GM23338 (cell line): Measurements from ENCODE around the gene DOCK10. TPM values are rescaled to one million over a fixed set of nuclear protein-coding genes. Genes with fewer than 3 reads are reported as not detected.

Source experiments
- ATAC-seq: fragments of 200-7000 bp; cut with Tn5 transposase; 3 replicates; pipeline ENCODE4 v1.9.1; 2020
- DNase-seq: peaks from one replicate; pipeline ENCODE4 v3.0.0-alpha.2; 2015; ENCODE audit warnings: low spot score
- H2AFZ ChIP-seq: fragments of 200-600 bp; sonication (generic); 2 replicates; pipeline ENCODE4 v1.8.0; 2016; ENCODE audit warnings: antibody characterized with exemption, mild to moderate bottlenecking, moderate library complexity
- H3F3A ChIP-seq: fragments of 200-600 bp; sonication (generic); replicated peaks from 2 replicates; pipeline ENCODE4 v1.8.0; 2017; ENCODE audit warnings: antibody characterized with exemption, mixed run types, low read depth
- H3K27ac ChIP-seq: fragments of 200-600 bp; sonication (generic); 2 replicates; pipeline ENCODE4 v1.6.1; 2016; ENCODE audit warnings: low read depth
- H3K27me3 ChIP-seq: fragments of 200-600 bp; sonication (generic); 2 replicates; pipeline ENCODE4 v1.8.0; 2016; ENCODE audit warnings: mild to moderate bottlenecking, mixed run types, moderate library complexity; ENCODE audit not compliant: insufficient read depth
- H3K36me3 ChIP-seq: fragments of 200-600 bp; sonication (generic); 2 replicates; pipeline ENCODE4 v1.8.0; 2016; ENCODE audit warnings: mild to moderate bottlenecking; ENCODE audit not compliant: insufficient read depth
- H3K4me1 ChIP-seq: fragments of 200-600 bp; sonication (generic); 2 replicates; pipeline ENCODE4 v1.8.0; 2016; ENCODE audit warnings: mild to moderate bottlenecking, moderate library complexity; ENCODE audit not compliant: insufficient read depth
- H3K4me2 ChIP-seq: fragments of 200-600 bp; sonication (generic); 2 replicates; pipeline ENCODE4 v1.7.1; 2017; ENCODE audit warnings: mixed run types
- H3K4me3 ChIP-seq: fragments of 200-600 bp; sonication (generic); 2 replicates; pipeline ENCODE4 v1.6.1; 2016; ENCODE audit warnings: mixed run types
- H3K79me2 ChIP-seq: fragments of 200-600 bp; sonication (generic); replicated peaks from 2 replicates; pipeline ENCODE4 v1.8.0; 2017; ENCODE audit warnings: mild to moderate bottlenecking; ENCODE audit not compliant: insufficient read depth
- H3K9me2 ChIP-seq: fragments of 200-600 bp; sonication (generic); 2 replicates; pipeline ENCODE4 v1.8.0; 2017; ENCODE audit not compliant: insufficient read depth
- H4K20me1 ChIP-seq: fragments of 200-600 bp; sonication (generic); replicated peaks from 2 replicates; pipeline ENCODE4 v1.8.0; 2017; ENCODE audit warnings: mild to moderate bottlenecking; ENCODE audit not compliant: insufficient read depth
- H3K27ac Mint-ChIP-seq: 2 replicates; pipeline ENCODE4 v1.8.0; 2020; ENCODE audit warnings: inconsistent platforms, mild to moderate bottlenecking, moderate library complexity, mixed read lengths
- H3K27me3 Mint-ChIP-seq: 3 replicates; pipeline ENCODE4 v1.8.0; 2022; ENCODE audit warnings: low read depth, mild to moderate bottlenecking, moderate library complexity, mixed read lengths, inconsistent platforms; ENCODE audit not compliant: insufficient read depth, poor library complexity
- H3K36me3 Mint-ChIP-seq: 3 replicates; pipeline ENCODE4 v1.8.0; 2021; ENCODE audit warnings: low read depth, mild to moderate bottlenecking, inconsistent platforms, moderate library complexity, mixed read lengths
- H3K4me1 Mint-ChIP-seq: 3 replicates; pipeline ENCODE4 v1.8.0; 2020; ENCODE audit warnings: mild to moderate bottlenecking, inconsistent platforms, mixed read lengths
- H3K4me3 Mint-ChIP-seq: 3 replicates; pipeline ENCODE4 v1.8.0; 2021; ENCODE audit warnings: moderate library complexity, mild to moderate bottlenecking, inconsistent platforms, mixed read lengths
- H3K9me3 Mint-ChIP-seq: 3 replicates; pipeline ENCODE4 v1.8.0; 2020; ENCODE audit warnings: moderate library complexity, mild to moderate bottlenecking, inconsistent platforms, mixed read lengths
- CREB1 ChIP-seq: fragments of 250-450 bp; sonication (Bioruptor Pico); IDR thresholded peaks from 2 replicates; pipeline ENCODE4 v1.5.0; 2020; ENCODE audit warnings: low read depth, mild to moderate bottlenecking, moderate library complexity
- EZH2 ChIP-seq: fragments of 200-600 bp; sonication (generic); IDR thresholded peaks from one replicate; pipeline ENCODE4 v1.8.0; 2017; ENCODE audit warnings: antibody characterized with exemption, mild to moderate bottlenecking, low read depth; ENCODE audit not compliant: unreplicated experiment
- EZH2phosphoT487 ChIP-seq: fragments of 200-600 bp; sonication (generic); IDR thresholded peaks from one replicate; pipeline ENCODE4 v1.8.1; 2018; ENCODE audit warnings: antibody characterized with exemption; ENCODE audit not compliant: unreplicated experiment
- JUNB ChIP-seq: IDR thresholded peaks from one replicate; pipeline ENCODE4 v1.6.1; 2016; ENCODE audit warnings: antibody characterized with exemption; ENCODE audit not compliant: unreplicated experiment
- POLR2AphosphoS5 ChIP-seq: IDR thresholded peaks from 2 replicates; pipeline ENCODE4 v1.6.1; 2016; ENCODE audit warnings: antibody characterized with exemption, low read depth
- STAT1 ChIP-seq: IDR thresholded peaks from one replicate; pipeline ENCODE4 v1.6.1; 2016; ENCODE audit warnings: antibody characterized with exemption; ENCODE audit not compliant: unreplicated experiment
- ZNF114 ChIP-seq: fragments of 250-450 bp; sonication (Bioruptor Pico); IDR thresholded peaks from 2 replicates; pipeline ENCODE4 v1.5.0; 2020; ENCODE audit warnings: mild to moderate bottlenecking, moderate library complexity
- ZNF462 ChIP-seq: fragments of 250-450 bp; sonication (Bioruptor Pico); IDR thresholded peaks from 2 replicates; pipeline ENCODE4 v1.5.0; 2020; ENCODE audit warnings: mild to moderate bottlenecking, moderate library complexity
- polyA plus RNA-seq: library from polyadenylated mRNA; unstranded; fragments of >200 nt; fragmentation: Nextera tagmentation; extraction: Ambion mirVana; gene quantifications from 2 replicates; pipeline ENCODE4 v1.2.1, GENCODE V29; 2016
- total RNA-seq: library from RNA; depleted of rRNA; stranded (reverse); fragments of >200 nt; shearing (Covaris generic); gene quantifications from 2 replicates; pipeline ENCODE4 v1.2.3, GENCODE V29; 2014
- TF ChIP-seq, protein P1 (sequence below), 2 experiments: fragments of 200-600 bp in 1 of 2; sonication (generic) in 1 of 2; conservative IDR thresholded peaks; 2 replicates each; pipeline versions ENCODE4 v1.5.1 to v1.6.1; 2016 to 2017; ENCODE audit warnings: antibody characterized with exemption in 2 of 2, low read depth in 2 of 2, mild to moderate bottlenecking in 2 of 2, moderate library complexity in 1 of 2

DOCK10 gene
- total and polyA plus RNA-seq, 2 experiments from 2014 or later, result 1.0 to 1.7 TPM

DNA sequence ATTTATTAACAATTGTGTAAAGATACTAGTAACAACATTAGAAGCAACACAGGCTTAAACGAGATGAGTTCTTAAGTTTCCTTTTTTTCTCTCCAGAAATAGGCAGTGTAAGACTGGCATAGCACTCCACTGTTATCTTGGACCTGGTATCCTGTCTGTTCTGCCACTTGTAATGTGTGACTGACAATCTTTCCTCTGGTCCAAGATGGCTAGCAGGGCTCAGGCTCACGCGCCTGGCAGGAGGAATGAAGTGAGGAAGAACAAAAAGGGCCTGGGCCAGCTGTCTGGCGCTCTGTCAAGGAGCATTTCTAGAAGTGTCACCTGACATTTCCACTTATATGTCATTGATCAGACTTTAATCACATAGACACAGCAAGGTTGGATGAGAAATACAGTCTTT lies 294.5 kb downstream of the DOCK10 start (continued):
- TF ChIP-seq, protein P1, sequence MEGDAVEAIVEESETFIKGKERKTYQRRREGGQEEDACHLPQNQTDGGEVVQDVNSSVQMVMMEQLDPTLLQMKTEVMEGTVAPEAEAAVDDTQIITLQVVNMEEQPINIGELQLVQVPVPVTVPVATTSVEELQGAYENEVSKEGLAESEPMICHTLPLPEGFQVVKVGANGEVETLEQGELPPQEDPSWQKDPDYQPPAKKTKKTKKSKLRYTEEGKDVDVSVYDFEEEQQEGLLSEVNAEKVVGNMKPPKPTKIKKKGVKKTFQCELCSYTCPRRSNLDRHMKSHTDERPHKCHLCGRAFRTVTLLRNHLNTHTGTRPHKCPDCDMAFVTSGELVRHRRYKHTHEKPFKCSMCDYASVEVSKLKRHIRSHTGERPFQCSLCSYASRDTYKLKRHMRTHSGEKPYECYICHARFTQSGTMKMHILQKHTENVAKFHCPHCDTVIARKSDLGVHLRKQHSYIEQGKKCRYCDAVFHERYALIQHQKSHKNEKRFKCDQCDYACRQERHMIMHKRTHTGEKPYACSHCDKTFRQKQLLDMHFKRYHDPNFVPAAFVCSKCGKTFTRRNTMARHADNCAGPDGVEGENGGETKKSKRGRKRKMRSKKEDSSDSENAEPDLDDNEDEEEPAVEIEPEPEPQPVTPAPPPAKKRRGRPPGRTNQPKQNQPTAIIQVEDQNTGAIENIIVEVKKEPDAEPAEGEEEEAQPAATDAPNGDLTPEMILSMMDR (conservative IDR thresholded peaks at IDR 0.05; ENCODE audit: low read depth in 2 of 2), result no peak
- TF ChIP-seq JUNB (no peak), EZH2phosphoT487 (no peak), ZNF114 (CRISPR knock-in tag) (no peak), CREB1 (no peak), EZH2 (no peak), STAT1 (no peak), ZNF462 (CRISPR knock-in tag) (no peak)

GRCh38 chr2:224736227-224736626 lies 306.0 kb downstream of the DOCK10 start:
- Mint-ChIP-seq H3K4me3 (no peak overlapping the region), H3K27me3 (no peaks in the 10 kb centered on the region), H3K4me1 (no peaks in the 10 kb centered on the region), H3K27ac (no peak overlapping the region), H3K9me3 (peaks cover 53% of the 10 kb centered on the region), H3K36me3 (peaks cover 31% of the 10 kb centered on the region)
- DNase-seq (no peak), ATAC-seq (no peak)
- Histone ChIP-seq H3K9me2 (no peaks in the 10 kb centered on the region; the same call in 1 of the 2 replicates), H3F3A (no peaks in the 10 kb centered on the region), H4K20me1 (no peaks in the 10 kb centered on the region), H3K79me2 (no peaks in the 10 kb centered on the region), H3K27ac (no peak overlapping the region), H3K4me1 (no peaks in the 10 kb centered on the region), H3K4me2 (no peak overlapping the region), H3K36me3 (no peaks in the 10 kb centered on the region), H2AFZ (no peak overlapping the region), H3K4me3 (no peak overlapping the region), H3K27me3 (no peaks in the 10 kb centered on the region)
- no peak for TF ChIP-seq POLR2AphosphoS5
- no peak for TF ChIP-seq ZNF114 (CRISPR knock-in tag)
- TF ChIP-seq CREB1, result no peak
- TF ChIP-seq JUNB, result no peak
- no peak for TF ChIP-seq STAT1
